Osteocyte (in vitro differentiated cells): ENCODE measurements around the gene PTCHD4. TPM values are rescaled to one million over a fixed set of nuclear protein-coding genes. Genes with fewer than 3 reads are reported as not detected.
"Not testable (repeated sequence)": the region's sequence is repeated elsewhere in the genome, so short reads cannot be mapped to it uniquely, and the experiment has no call there.

Source experiments
- DNase-seq: peaks from one replicate; pipeline ENCODE4 v3.0.0; 2021; ENCODE audit warnings: mixed read lengths; ENCODE audit not compliant: unreplicated experiment; ENCODE audit errors: extremely low spot score
- H3K27ac Mint-ChIP-seq: one replicate; pipeline ENCODE4 v1.8.0; 2021; ENCODE audit warnings: mild to moderate bottlenecking, mixed read lengths; ENCODE audit not compliant: unreplicated experiment
- H3K27me3 Mint-ChIP-seq: one replicate; pipeline ENCODE4 v1.8.0; 2021; ENCODE audit warnings: mixed read lengths; ENCODE audit not compliant: unreplicated experiment
- H3K36me3 Mint-ChIP-seq: one replicate; pipeline ENCODE4 v1.8.0; 2021; ENCODE audit warnings: mixed read lengths; ENCODE audit not compliant: unreplicated experiment
- H3K4me1 Mint-ChIP-seq: one replicate; pipeline ENCODE4 v1.8.0; 2021; ENCODE audit warnings: mixed read lengths; ENCODE audit not compliant: unreplicated experiment
- H3K4me3 Mint-ChIP-seq: one replicate; pipeline ENCODE4 v1.8.0; 2021; ENCODE audit warnings: mild to moderate bottlenecking, moderate library complexity, mixed read lengths; ENCODE audit not compliant: unreplicated experiment
- H3K9me3 Mint-ChIP-seq: one replicate; pipeline ENCODE4 v1.8.0; 2021; ENCODE audit warnings: mixed read lengths; ENCODE audit not compliant: unreplicated experiment
- CTCF ChIP-seq: fragments of 200-600 bp; sonication (generic); IDR thresholded peaks from 2 replicates; pipeline ENCODE4 v1.5.0; 2021; ENCODE audit warnings: antibody characterized with exemption, mild to moderate bottlenecking, moderate library complexity
- total RNA-seq: library from RNA; stranded (reverse); gene quantifications from 2 replicates; pipeline ENCODE4 v1.2.1, GENCODE V29; 2021

PTCHD4 gene
- total RNA-seq, 1 donor from 2014 or later, result 1.3 TPM

DNA sequence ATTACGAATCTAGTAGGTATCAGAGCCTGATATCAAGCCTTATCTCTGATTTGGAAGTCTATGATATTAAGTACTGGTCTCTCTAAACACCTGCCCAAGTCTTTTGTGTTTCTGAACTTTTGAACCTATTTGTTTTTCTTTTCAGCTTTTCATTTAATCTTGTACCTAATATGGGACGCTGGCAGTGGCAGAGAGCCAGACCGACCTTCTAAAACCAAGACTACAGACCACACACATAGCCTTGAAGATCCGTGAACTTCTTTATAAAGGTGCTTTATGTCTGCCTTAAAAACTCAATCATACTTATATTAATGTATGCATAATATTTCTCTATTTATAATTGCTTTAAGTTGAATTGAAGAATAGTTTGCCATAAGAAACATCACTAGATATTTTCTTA is 12.6 kb upstream of the PTCHD4 start:
- Mint-ChIP-seq H3K27me3 (peaks cover 6% of the 10 kb centered on the region), H3K27ac (no peak overlapping the region), H3K4me3 (no peak overlapping the region), H3K9me3 (no peaks in the 10 kb centered on the region), H3K4me1 (no peaks in the 10 kb centered on the region), H3K36me3 (peaks cover 3% of the 10 kb centered on the region)
- DNase-seq, result no peak
- no peak for TF ChIP-seq CTCF

GRCh38 chr6:48121983-48122749 is 11.2 kb upstream of the PTCHD4 start:
- H3K27ac Mint-ChIP-seq, H3K4me3 Mint-ChIP-seq, H3K36me3 Mint-ChIP-seq, H3K27me3 Mint-ChIP-seq, H3K4me1 Mint-ChIP-seq, DNase-seq, H3K9me3 Mint-ChIP-seq: not testable (repeated sequence)

- TF ChIP-seq CTCF, result no peak
- no peak overlapping the region for H3K4me3 Mint-ChIP-seq
Observed at GRCh38 chr6:48116699-48117645, 6.0 kb upstream of the PTCHD4 start.

GRCh38 chr6:48113130-48113529 is 2.1 kb upstream of the PTCHD4 start:
- Mint-ChIP-seq H3K27me3 (no peaks in the 10 kb centered on the region), H3K4me1 (peaks cover 9% of the 10 kb centered on the region), H3K9me3 (no peaks in the 10 kb centered on the region), H3K27ac (no peak overlapping the region), H3K36me3 (no peaks in the 10 kb centered on the region), H3K4me3 (no peak overlapping the region)
- no peak for TF ChIP-seq CTCF
- DNase-seq, result no peak

More at GRCh38 chr6:48116699-48117645, 6.0 kb upstream of the PTCHD4 start:
- no peak for DNase-seq
- H3K4me1 Mint-ChIP-seq, result no peaks in the 10 kb centered on the region
- no peaks in the 10 kb centered on the region for H3K36me3 Mint-ChIP-seq
- no peak overlapping the region for H3K27ac Mint-ChIP-seq
- H3K27me3 Mint-ChIP-seq, result no peaks in the 10 kb centered on the region
- no peaks in the 10 kb centered on the region for H3K9me3 Mint-ChIP-seq

GRCh38 chr6:48111575-48111974 is 578 bp upstream of the PTCHD4 start:
- peaks cover 3% of the 10 kb centered on the region for H3K36me3 Mint-ChIP-seq
- no peak overlapping the region for H3K27ac Mint-ChIP-seq
- H3K4me1 Mint-ChIP-seq, result peaks cover 9% of the 10 kb centered on the region
- no peak overlapping the region for H3K4me3 Mint-ChIP-seq
- H3K27me3 Mint-ChIP-seq, result no peaks in the 10 kb centered on the region
- DNase-seq, result no peak
- no peaks in the 10 kb centered on the region for H3K9me3 Mint-ChIP-seq
- TF ChIP-seq CTCF, result no peak
